Activated CD4-positive, alpha-beta T cell treated with anti-CD3 and anti-CD28 coated beads, Interleukin-2, amount 10 ng/mL, durations not matched to agents 24 days and 14 days (primary cell): ENCODE results near the gene LCE3B. TPM values are rescaled to one million over a fixed set of nuclear protein-coding genes. Genes with fewer than 3 reads are reported as not detected.

Source experiments
- DNase-seq: peaks from one replicate; pipeline ENCODE4 v3.0.0; 2022
- H3K27ac Mint-ChIP-seq: one replicate; pipeline ENCODE4 v1.8.0; 2022; ENCODE audit warnings: mild to moderate bottlenecking, mixed read lengths
- H3K27me3 Mint-ChIP-seq: one replicate; pipeline ENCODE4 v1.8.0; 2022; ENCODE audit warnings: mixed read lengths
- H3K36me3 Mint-ChIP-seq: one replicate; pipeline ENCODE4 v1.8.0; 2022; ENCODE audit warnings: low read depth, mild to moderate bottlenecking, mixed read lengths
- H3K4me1 Mint-ChIP-seq: one replicate; pipeline ENCODE4 v1.8.0; 2021; ENCODE audit warnings: mixed read lengths
- H3K4me3 Mint-ChIP-seq: one replicate; pipeline ENCODE4 v1.8.0; 2022; ENCODE audit warnings: mild to moderate bottlenecking, moderate library complexity, mixed read lengths
- H3K9me3 Mint-ChIP-seq: one replicate; pipeline ENCODE4 v1.8.0; 2021; ENCODE audit warnings: mixed read lengths
- intact Hi-C: fragments of 100-400 bp; cut with micrococcal nuclease; formaldehyde crosslinking; loops from one replicate; pipeline ENCODE4 v1.15.1; 2023
- total RNA-seq: library from RNA; stranded (reverse); gene quantifications from 2 replicates; pipeline ENCODE4 v1.2.3, GENCODE V29; 2022

The LCE3B gene
- total RNA-seq, 1 donor from 2014 or later: not detected

GRCh38 chr1:152626744-152627143 is 13.1 kb downstream of the LCE3B start:
- DNase-seq: peak; percentile 30
- peaks cover 8% of the 10 kb centered on the region for H3K27me3 Mint-ChIP-seq
- H3K36me3 Mint-ChIP-seq: no peaks in the 10 kb centered on the region
- H3K4me1 Mint-ChIP-seq: peaks cover 2% of the 10 kb centered on the region
- H3K27ac Mint-ChIP-seq: no peak overlapping the region
- no peak overlapping the region for H3K4me3 Mint-ChIP-seq
- H3K9me3 Mint-ChIP-seq: no peaks in the 10 kb centered on the region
- intact Hi-C loops: no loop called here

- peaks cover 23% of the 10 kb centered on the region for H3K27me3 Mint-ChIP-seq
- intact Hi-C loops: no loop called here
- H3K36me3 Mint-ChIP-seq: no peaks in the 10 kb centered on the region
- peak; percentile 35 for DNase-seq
- no peaks in the 10 kb centered on the region for H3K4me1 Mint-ChIP-seq
- H3K9me3 Mint-ChIP-seq: no peaks in the 10 kb centered on the region
- no peak overlapping the region for H3K27ac Mint-ChIP-seq
- no peak overlapping the region for H3K4me3 Mint-ChIP-seq
These were observed 17.0 kb downstream of the LCE3B start for GRCh38 chr1:152630596-152630995.

- no peaks in the 10 kb centered on the region for H3K4me1 Mint-ChIP-seq
- H3K27me3 Mint-ChIP-seq: peaks cover 5% of the 10 kb centered on the region
- H3K4me3 Mint-ChIP-seq: no peak overlapping the region
- no peak for DNase-seq
- intact Hi-C loops: no loop called here
- H3K27ac Mint-ChIP-seq: no peak overlapping the region
- no peaks in the 10 kb centered on the region for H3K9me3 Mint-ChIP-seq
- H3K36me3 Mint-ChIP-seq: no peaks in the 10 kb centered on the region
These were observed 26.7 kb downstream of the LCE3B start for GRCh38 chr1:152640351-152640750.

GRCh38 chr1:152643945-152644344 is 30.3 kb downstream of the LCE3B start:
- Mint-ChIP-seq H3K27me3 (peaks cover 5% of the 10 kb centered on the region), H3K36me3 (no peaks in the 10 kb centered on the region), H3K27ac (no peak overlapping the region), H3K4me1 (no peaks in the 10 kb centered on the region), H3K4me3 (no peak overlapping the region), H3K9me3 (no peaks in the 10 kb centered on the region)
- intact Hi-C loops: no loop called here
- no peak for DNase-seq

- Mint-ChIP-seq H3K36me3 (no peaks in the 10 kb centered on the region), H3K27me3 (peaks cover 6% of the 10 kb centered on the region), H3K27ac (no peak overlapping the region), H3K4me1 (no peaks in the 10 kb centered on the region), H3K9me3 (no peaks in the 10 kb centered on the region), H3K4me3 (no peak overlapping the region)
- DNase-seq: no peak
- intact Hi-C loops: no loop called here
These were observed 31.5 kb downstream of the LCE3B start for GRCh38 chr1:152645146-152645545.

GRCh38 chr1:152646656-152647055 is 33.0 kb downstream of the LCE3B start:
- peaks cover 15% of the 10 kb centered on the region for H3K27me3 Mint-ChIP-seq
- H3K4me3 Mint-ChIP-seq: no peak overlapping the region
- H3K9me3 Mint-ChIP-seq: no peaks in the 10 kb centered on the region
- H3K4me1 Mint-ChIP-seq: no peaks in the 10 kb centered on the region
- intact Hi-C loops: no loop called here
- H3K36me3 Mint-ChIP-seq: no peaks in the 10 kb centered on the region
- no peak overlapping the region for H3K27ac Mint-ChIP-seq
- DNase-seq: no peak

GRCh38 chr1:152654110-152654509 is 40.5 kb downstream of the LCE3B start:
- H3K4me3 Mint-ChIP-seq: no peak overlapping the region
- intact Hi-C loops: loop anchor here (2.0 kb wide), 1 partner anchor 569 kb away; no protein-coding TSS in a partner anchor
- no peaks in the 10 kb centered on the region for H3K9me3 Mint-ChIP-seq
- H3K36me3 Mint-ChIP-seq: no peaks in the 10 kb centered on the region
- no peak overlapping the region for H3K27ac Mint-ChIP-seq
- peak; percentile 87 for DNase-seq
- H3K27me3 Mint-ChIP-seq: peaks cover 18% of the 10 kb centered on the region
- H3K4me1 Mint-ChIP-seq: no peaks in the 10 kb centered on the region

GRCh38 chr1:152656459-152656858 is 42.8 kb downstream of the LCE3B start:
- H3K27me3 Mint-ChIP-seq: peaks cover 12% of the 10 kb centered on the region
- H3K9me3 Mint-ChIP-seq: no peaks in the 10 kb centered on the region
- no peak overlapping the region for H3K4me3 Mint-ChIP-seq
- H3K27ac Mint-ChIP-seq: no peak overlapping the region
- H3K36me3 Mint-ChIP-seq: no peaks in the 10 kb centered on the region
- H3K4me1 Mint-ChIP-seq: no peaks in the 10 kb centered on the region
- intact Hi-C loops: no loop called here
- DNase-seq: no peak

- intact Hi-C loops: no loop called here
- Mint-ChIP-seq H3K4me1 (no peaks in the 10 kb centered on the region), H3K36me3 (no peaks in the 10 kb centered on the region), H3K27ac (no peak overlapping the region), H3K9me3 (no peaks in the 10 kb centered on the region), H3K27me3 (peaks cover 9% of the 10 kb centered on the region), H3K4me3 (no peak overlapping the region)
- DNase-seq: no peak
These were observed 44.1 kb downstream of the LCE3B start for GRCh38 chr1:152657677-152658076.

- Mint-ChIP-seq H3K4me1 (no peaks in the 10 kb centered on the region), H3K27me3 (peaks cover 6% of the 10 kb centered on the region), H3K9me3 (no peaks in the 10 kb centered on the region), H3K4me3 (no peak overlapping the region), H3K36me3 (no peaks in the 10 kb centered on the region), H3K27ac (no peak overlapping the region)
- DNase-seq: no peak
- intact Hi-C loops: no loop called here
These were observed 45.0 kb downstream of the LCE3B start for GRCh38 chr1:152658649-152659048.

- peaks cover 4% of the 10 kb centered on the region for H3K27me3 Mint-ChIP-seq
- intact Hi-C loops: no loop called here
- no peaks in the 10 kb centered on the region for H3K4me1 Mint-ChIP-seq
- no peak for DNase-seq
- H3K9me3 Mint-ChIP-seq: no peaks in the 10 kb centered on the region
- H3K36me3 Mint-ChIP-seq: no peaks in the 10 kb centered on the region
- no peak within 1 kb of the TSS for H3K4me3 Mint-ChIP-seq
- H3K27ac Mint-ChIP-seq: no peak within 1 kb of the TSS
These were observed 49.5 kb downstream of the LCE3B start, which contains the start of gene LCE2D for GRCh38 chr1:152663098-152663497. Gene LCE2D (plus strand): TSS chr1:152663380. CDS start chr1:152664106, 726 bp downstream.

Other genes starting within 250 kb of the LCE3B start
- not detected in 2 replicates for gene CRNN, start 199.5 kb upstream of the LCE3B start, total RNA-seq
- not detected in 2 replicates for gene LCE5A, start 103.0 kb upstream of the LCE3B start, total RNA-seq
- not detected in 2 replicates for gene CRCT1, start 99.3 kb upstream of the LCE3B start, total RNA-seq
- gene LCE3E, start 47.0 kb upstream of the LCE3B start, total RNA-seq: not detected in 2 replicates
- gene LCE3D, start 33.3 kb upstream of the LCE3B start, total RNA-seq: not detected in 2 replicates
- gene LCE3C, start 13.6 kb upstream of the LCE3B start, total RNA-seq: not detected in 2 replicates
- not detected in 2 replicates for gene LCE3A, start 9.3 kb downstream of the LCE3B start, total RNA-seq
- not detected in 2 replicates for gene LCE2D, start 49.6 kb downstream of the LCE3B start, total RNA-seq
- not detected in 2 replicates for gene LCE2C, start 61.5 kb downstream of the LCE3B start, total RNA-seq
- gene LCE2B, start 72.3 kb downstream of the LCE3B start, total RNA-seq: not detected in 2 replicates
- gene LCE2A, start 84.5 kb downstream of the LCE3B start, total RNA-seq: not detected in 2 replicates
- not detected in 2 replicates for gene LCE4A, start 94.3 kb downstream of the LCE3B start, total RNA-seq
- gene KPRP, start 144.2 kb downstream of the LCE3B start, total RNA-seq: not detected in 2 replicates
- not detected in 2 replicates for gene LCE1F, start 161.3 kb downstream of the LCE3B start, total RNA-seq
- gene LCE1E, start 172.4 kb downstream of the LCE3B start, total RNA-seq: not detected in 2 replicates
- gene LCE1D, start 182.9 kb downstream of the LCE3B start, total RNA-seq: not detected in 2 replicates
- not detected in 2 replicates for gene LCE1C, start 192.8 kb downstream of the LCE3B start, total RNA-seq
- gene LCE1B, start 198.2 kb downstream of the LCE3B start, total RNA-seq: not detected in 2 replicates
- gene LCE1A, start 213.7 kb downstream of the LCE3B start, total RNA-seq: not detected in 2 replicates
- gene LCE6A, start 229.0 kb downstream of the LCE3B start, total RNA-seq: not detected in 2 replicates
- not detected in 2 replicates for gene LCE7A, start 246.2 kb downstream of the LCE3B start, total RNA-seq